GM15510 (cell line): ENCODE data around the gene GNAO1.

ENCODE experiments used
- POLR2A ChIP-seq: IDR thresholded peaks from 3 replicates; pipeline ENCODE4 v1.6.1; 2011; ENCODE audit warnings: borderline replicate concordance; ENCODE audit not compliant: insufficient read length; ENCODE audit errors: extremely low read depth

GNAO1 gene

DNA sequence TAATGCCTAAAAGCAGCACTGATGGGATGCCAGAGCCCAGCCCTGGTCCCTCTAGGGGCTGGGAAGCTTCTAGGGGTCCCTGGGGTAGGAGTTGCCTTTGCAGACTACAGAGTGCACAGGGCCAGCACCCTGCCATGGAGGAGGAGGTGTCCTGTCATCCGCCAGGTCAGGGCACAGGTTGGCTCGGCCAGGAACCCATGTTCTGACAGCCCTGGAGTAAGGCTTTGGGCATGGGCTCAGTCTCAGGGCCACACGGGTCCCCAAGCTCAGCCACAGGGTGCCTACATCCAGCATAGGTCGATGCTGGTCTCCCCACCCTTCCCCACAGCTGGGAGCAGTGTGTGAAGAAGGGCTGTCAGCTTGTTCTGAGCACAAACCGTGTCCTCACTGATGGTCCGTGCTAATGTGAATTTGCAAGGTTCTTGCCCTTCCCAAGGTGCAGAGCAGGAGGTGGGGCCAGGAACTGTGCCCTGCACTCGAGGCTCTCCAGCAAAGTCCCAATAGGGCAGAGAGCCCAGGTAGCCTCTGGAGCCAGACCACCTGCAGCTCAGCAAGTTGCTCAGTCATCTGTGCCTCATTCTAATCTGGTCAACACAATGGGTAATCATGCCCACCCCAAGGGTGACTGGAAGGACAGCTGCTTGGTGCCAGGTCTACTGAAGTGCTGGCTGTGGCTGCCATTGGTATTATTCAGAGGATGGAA, 161.2 kb downstream of the GNAO1 start:
- no peak for TF ChIP-seq POLR2A

DNA sequence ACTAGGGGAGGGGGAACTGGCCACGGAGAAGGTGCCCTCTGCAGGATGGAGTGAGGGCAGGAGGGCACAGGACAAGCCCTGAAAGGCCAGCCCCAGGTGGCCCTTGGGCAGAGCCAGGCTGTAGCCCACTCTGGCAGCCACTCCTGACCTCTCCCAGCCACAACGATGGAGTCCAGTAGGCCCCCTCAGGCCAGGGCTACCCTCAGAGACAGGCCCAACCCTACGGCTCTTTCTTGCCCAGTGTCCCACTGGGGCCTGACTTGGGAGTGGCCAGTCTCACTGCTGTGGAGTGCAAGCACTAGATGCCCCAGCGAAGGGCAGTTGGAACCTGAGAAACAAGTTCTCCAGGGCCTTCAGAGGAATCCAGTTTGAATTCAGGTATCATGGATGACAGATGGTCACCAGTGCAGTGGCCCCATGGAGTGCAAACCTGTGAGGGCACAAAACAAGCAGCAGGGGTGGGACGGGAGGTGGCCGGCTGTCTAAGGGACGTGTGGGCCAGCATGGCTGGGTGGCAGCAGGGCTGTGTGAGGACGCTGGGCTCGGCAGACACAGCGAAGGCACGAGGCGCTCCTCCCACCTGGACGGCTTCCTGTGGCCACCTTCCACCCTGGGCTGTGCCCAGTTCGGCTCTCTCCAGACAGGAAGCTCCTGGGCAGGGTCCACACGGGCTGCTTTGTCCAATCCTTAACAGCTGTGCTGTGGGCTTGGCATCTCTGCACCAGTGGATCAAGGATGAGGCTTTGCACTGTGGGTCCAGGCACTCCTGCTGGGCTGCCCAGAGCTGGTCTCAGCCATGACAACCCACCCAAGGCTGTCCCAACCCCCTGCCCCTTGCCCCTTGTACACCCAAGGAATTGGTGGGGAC, 162.0 kb downstream of the GNAO1 start:
- TF ChIP-seq POLR2A, result no peak

DNA sequence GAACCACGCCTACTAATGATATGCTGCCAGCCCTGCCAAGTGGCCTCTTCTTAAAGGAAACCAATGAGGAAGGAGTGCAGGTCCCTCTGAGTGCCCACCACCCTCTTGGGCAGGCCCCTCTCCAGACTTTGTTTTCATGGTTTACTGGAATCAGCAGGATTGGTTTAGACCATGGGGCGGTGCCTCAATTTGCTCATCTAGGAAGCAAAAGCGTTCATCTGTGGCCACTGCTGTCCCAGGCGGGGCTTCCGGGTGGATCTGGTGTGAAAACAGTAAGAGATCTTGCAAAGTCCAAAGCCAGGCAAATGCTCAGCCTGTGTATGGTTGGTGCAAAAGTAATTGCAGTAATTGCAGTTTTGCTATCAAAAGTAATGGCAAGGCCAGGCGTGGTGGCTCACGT, 162.7 kb downstream of the GNAO1 start:
- TF ChIP-seq POLR2A, result no peak

DNA sequence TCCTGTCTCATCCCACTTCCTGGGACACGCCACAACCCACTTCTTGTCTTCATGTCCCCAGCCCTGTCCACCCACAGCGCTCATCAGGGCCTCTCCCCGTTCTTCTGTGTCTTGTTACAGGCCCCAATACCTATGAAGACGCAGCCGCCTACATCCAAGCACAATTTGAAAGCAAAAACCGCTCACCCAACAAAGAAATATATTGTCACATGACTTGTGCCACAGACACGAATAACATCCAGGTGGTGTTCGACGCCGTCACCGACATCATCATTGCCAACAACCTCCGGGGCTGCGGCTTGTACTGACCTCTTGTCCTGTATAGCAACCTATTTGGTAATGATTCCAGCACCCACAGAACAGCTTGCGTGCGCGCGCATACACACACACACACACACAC, 163.5 kb downstream of the GNAO1 start:
- no peak for TF ChIP-seq POLR2A

DNA sequence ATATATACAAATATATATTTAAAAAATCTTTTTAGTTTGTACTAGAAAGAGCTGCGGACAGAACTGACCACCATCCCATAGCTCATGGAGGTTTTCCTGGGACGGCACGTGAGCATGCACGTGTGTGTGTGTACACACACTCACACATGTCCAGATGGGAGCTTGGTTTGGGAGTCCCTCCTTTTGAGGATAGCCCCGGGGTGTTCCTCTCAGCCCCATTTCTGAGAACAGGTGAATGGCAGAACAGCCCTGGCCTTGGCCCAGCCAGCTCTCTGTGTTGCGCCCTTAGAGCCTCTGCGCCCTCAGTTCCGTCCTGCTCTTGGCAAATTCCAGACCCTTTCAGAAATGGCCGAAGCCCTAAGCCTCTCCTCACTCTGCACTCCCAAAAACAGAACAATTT, 163.9 kb downstream of the GNAO1 start:
- TF ChIP-seq POLR2A, result no peak

DNA sequence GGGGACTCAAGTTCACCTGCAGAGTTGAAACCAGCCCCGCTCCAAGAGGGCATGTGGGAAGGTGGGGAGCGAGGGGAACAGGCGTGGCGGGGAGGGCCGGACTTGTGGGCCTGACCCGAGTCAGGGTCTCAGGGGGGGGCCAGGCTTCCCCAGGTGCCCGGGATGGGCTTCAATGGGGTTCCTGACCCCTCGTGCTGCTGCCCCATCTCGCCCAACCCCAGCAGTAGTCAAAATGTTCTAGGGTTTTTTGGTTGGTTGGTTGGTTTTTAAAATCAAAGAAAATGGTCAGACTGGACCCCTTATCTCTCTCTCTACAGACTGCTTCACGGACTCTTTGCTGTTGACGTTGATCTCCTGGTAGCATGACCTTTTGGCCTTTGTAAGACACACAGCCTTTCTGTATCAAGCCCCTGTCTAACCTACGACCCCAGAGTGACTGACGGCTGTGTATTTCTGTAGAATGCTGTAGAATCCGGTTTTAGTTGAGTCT, 164.5 kb downstream of the GNAO1 start:
- no peak for TF ChIP-seq POLR2A

DNA sequence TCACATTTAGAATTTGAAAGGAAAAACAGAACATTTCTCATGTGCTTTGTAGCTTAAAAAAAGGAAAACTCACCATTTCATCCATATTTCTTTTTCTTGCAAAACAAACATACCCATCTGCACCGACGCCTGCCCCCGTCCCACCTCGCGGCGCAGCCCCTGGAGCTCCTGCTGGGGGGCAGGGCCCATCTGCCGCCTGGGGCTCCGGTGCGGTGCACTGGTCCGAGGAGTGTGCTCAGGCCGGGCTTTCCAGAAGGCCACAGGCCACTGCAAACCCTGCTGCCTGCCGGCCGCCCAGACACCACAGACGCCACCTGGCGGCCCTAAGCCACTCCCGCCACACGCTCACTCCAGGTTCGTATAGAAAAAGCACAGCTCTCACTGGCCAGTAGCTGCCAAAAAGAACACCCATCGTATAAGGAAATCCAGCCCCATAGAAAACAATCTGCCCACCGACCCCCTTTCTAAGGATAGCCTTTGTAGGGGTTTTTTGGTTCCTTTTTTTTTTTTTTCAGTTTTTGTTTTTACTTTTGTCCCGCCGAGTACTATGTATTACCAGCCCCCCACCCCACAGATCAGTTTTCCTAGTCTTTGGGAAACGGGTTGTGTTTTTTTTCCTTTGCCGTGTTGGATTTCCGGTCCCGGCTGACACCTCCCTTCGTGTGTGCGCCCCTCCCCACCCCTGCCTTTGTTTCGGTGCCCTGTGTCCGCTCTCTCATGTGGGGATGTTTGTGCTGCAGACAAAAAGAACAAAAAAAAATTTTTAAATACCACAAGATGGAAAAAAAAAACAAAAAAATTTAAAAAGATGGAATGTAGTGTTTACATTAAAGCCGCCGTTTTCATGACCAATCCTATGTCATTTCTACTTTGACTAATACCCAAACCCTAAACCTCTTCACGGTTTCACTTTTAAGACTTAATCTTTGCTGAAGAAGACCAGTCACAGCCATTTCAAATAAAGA, 165.3 kb downstream of the GNAO1 start:
- TF ChIP-seq POLR2A, result peak; percentile 17

DNA sequence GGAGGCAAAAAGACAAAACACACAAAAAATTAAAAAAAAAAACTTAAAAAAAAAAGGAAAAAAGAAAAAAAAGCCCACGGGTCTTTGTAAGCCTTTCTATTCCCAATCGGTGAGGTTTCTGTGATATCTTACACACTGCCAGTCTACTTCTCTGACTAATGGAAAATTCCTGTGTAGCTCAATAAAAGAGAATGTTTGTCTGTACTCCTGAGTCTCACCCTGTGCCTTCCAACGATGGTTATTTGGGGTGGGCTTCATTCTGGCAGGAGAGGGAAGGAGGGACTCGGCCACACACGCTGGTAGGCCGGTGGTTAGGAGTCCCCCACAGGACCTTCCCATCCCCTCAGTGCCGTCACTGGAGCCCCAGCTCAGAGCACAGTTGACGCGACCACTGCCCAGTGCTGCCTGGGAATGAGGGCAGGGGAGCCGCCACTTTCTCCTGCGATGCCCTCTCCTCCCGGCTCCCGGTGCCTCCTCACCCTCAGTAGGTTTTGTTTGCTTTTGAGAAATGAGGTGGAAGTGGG, 166.0 kb downstream of the GNAO1 start:
- no peak for TF ChIP-seq POLR2A

DNA sequence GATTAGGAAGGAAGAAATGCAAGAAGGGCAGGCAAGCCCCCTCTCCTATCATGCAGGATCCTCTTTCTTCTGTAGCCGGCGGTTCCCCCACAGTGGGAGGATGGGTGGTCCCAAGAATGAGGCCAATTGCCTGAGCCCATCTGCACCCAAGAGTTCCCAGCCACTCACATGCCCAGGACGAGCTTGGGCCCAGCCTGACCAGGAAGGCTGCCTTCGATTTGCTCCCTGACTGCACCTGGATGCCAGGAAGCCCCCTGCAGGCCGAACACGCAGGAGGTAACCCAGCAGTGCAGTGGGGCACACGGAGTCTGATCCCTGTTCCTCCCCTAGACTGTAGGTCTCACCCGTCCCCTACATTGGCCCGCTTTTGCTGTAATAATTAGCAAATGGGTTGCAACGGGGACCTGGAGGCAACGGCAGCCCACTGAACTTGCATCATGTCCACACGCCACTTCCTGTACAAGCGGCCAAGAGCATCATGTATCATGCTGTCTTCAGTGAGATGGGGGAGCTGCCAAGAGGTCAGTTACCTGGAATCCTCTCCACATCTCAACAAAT, 166.6 kb downstream of the GNAO1 start:
- no peak for TF ChIP-seq POLR2A

DNA sequence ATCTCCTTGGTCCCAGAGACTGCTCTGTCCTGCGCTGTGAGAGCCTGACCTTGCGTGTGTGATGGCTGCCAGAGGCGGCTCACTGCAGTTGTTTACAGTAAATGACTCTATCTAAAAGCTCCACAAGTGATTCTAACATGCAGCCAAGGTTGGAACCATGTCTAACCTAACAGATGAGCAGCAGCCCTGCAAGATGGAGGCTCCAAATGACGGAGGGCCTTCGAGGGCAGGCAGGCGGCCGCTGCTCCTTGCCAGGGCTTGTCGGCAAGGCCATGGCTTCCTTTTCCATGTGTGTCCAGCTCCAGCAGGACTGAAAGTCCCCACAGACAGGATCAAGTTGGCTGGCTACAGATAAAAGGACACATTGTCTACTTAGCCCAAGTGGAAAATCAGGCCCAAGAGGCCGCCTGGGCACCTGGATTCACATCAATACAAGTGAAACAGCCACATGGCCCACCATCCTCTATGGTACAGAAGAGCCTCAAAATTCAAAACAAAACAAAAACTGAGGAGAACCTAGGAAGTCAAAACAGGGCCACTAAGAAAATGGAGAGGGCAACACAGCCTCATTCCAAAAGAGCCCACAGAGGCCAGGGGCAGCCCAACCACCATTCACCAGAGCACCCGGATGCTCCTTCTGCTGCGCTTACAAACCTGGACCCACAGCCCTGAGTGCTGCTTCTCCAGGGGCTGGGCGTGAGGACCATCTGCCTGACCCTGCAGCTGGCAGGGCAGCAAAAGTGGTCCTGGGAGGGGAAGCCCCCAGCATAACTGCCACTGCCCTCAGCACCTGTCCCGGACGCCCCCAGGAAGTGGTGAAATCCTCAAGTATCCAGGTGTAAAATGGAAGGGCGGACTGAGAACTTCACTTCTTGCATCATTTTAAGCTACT, 169.1 kb downstream of the GNAO1 start:
- no peak for TF ChIP-seq POLR2A

DNA sequence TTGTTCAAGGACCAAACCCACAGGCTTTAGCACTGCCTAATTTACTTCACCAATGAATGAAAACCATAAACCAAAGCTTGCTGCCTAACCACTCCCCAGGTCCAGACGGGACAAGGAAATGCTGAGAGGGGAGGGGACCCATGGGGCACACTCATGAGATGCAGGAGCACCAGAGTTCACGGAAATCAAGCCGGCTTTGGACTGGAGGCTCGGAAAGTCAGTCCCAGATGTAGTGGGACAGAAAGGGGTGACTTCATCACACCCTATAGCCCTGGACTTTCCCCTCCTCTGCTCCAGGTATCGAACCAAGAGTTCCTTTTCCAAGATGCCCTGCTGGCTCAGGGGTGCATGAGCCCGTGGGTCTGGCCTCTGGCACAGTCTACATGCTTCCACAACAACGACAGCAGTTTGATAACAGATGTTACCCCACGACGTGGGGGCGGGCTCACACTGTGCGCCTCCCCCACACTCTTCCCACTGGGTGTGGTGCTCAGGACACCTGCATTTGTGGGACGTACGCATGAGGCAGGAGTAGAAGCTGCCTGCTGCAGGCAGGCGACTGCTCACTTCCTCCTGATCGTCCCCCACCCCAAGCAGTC, 170.9 kb downstream of the GNAO1 start:
- no peak for TF ChIP-seq POLR2A

DNA sequence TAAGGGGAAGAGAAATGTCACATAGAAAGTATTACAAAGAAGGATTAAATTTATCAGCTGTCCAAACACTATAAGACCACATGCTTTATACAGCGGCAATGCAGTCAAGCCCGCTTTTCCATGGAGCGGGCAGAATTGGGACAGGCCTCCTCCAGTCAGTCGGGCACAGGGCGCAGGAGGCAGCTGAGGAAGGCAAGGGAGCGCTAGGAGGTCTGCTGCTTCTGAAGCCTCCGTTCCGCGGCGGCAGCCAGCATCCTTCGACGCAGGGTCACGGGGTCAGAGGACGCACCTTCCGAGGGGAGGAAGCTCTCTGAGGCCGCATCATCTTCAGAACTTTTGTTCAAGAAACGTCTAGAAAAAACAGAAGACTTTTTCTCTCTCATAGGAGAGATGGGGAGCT, 171.4 kb downstream of the GNAO1 start:
- TF ChIP-seq POLR2A, result no peak

DNA sequence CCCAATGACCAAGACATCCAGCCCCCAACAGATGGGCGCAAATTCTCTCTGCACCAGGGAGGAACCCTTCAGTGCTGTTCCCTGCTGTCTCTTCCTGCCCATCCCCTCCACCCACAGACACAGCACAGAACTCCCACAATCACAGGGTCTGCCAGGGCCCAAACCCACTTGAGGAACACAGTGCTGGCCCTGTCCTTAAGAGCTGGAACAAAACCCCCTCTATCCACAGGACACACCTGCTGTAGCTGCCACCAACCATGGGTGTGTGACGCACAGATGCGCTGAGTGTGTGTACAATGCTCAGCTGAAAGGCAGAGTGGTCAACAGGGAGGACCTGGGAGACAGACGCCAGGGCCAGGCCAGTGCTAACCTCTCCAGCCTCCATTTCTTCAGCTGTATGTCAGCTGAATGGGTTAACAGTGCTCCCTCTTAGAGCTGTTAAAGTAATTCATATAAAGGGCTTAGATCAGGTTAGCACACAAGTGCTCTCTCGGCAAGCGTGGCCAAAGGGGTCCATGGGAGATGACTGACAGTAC, 172.0 kb downstream of the GNAO1 start:
- no peak for TF ChIP-seq POLR2A
